AG04450 (cell line): ENCODE data around the gene RGL4. TPM values are rescaled to one million over a fixed set of nuclear protein-coding genes. Genes with fewer than 3 reads are reported as not detected.

Experiments used
- CTCF ChIA-PET: fragments of 300-600, 350-600 bp; formaldehyde crosslinking; extraction: SDS; loops from one replicate; lab custom pipeline; 2022; ENCODE audit warnings: antibody characterized with exemption, inconsistent platforms; lab: Charles Lee
- POLR2A ChIA-PET: fragments of 350-600 bp; formaldehyde crosslinking; extraction: SDS; loops from one replicate; lab custom pipeline; 2021; ENCODE audit warnings: antibody characterized with exemption, inconsistent platforms; lab: Yijun Ruan, JAX
- DNase-seq: peaks from one replicate; pipeline ENCODE4 v3.0.0-alpha.2; 2011; ENCODE audit warnings: low read depth, low spot score
- H3K27ac ChIP-seq: one replicate; pipeline ENCODE4 v1.5.1; 2012; ENCODE audit warnings: low read depth, low read length, control low read depth
- H3K27me3 ChIP-seq: one replicate; pipeline ENCODE4 v1.6.0; 2012; ENCODE audit warnings: low read length; ENCODE audit not compliant: control insufficient read depth, insufficient read depth
- H3K4me3 ChIP-seq: 2 replicates; pipeline ENCODE4 v1.5.1; 2011; ENCODE audit warnings: mild to moderate bottlenecking, low read depth, low read length, control low read depth
- H3K9me3 ChIP-seq: 2 replicates; pipeline ENCODE4 v1.5.1; 2012; ENCODE audit warnings: low read length; ENCODE audit not compliant: control insufficient read depth, insufficient read depth
- polyA plus RNA-seq: library from polyadenylated mRNA; depleted of rRNA; stranded (reverse); fragments of >200 nt; gene quantifications from 2 replicates; pipeline ENCODE4 v1.2.3, GENCODE V29; 2011
- TF ChIP-seq, protein P1 (sequence below): IDR thresholded peaks from 2 replicates; pipeline ENCODE4 v1.5.1; 2011; ENCODE audit warnings: low read depth, low read length, control low read depth, inconsistent platforms

RGL4 gene
- polyA plus RNA-seq, 1 experiment = not detected

- Histone ChIP-seq H3K27me3 (no peaks in the 10 kb centered on the region), H3K9me3 (no peaks in the 10 kb centered on the region; the same call in 1 of the 2 replicates), H3K27ac (no peak overlapping the region), H3K4me3 (no peak overlapping the region)
- TF ChIP-seq, protein P1, sequence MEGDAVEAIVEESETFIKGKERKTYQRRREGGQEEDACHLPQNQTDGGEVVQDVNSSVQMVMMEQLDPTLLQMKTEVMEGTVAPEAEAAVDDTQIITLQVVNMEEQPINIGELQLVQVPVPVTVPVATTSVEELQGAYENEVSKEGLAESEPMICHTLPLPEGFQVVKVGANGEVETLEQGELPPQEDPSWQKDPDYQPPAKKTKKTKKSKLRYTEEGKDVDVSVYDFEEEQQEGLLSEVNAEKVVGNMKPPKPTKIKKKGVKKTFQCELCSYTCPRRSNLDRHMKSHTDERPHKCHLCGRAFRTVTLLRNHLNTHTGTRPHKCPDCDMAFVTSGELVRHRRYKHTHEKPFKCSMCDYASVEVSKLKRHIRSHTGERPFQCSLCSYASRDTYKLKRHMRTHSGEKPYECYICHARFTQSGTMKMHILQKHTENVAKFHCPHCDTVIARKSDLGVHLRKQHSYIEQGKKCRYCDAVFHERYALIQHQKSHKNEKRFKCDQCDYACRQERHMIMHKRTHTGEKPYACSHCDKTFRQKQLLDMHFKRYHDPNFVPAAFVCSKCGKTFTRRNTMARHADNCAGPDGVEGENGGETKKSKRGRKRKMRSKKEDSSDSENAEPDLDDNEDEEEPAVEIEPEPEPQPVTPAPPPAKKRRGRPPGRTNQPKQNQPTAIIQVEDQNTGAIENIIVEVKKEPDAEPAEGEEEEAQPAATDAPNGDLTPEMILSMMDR = no peak
- ChIA-PET POLR2A (no interaction called here), CTCF (interaction anchor here (0.9 kb wide), 1 partner anchor 152 kb away, joined by 4 read pairs; no protein-coding TSS in a partner anchor)
- no peak for DNase-seq
Measured at GRCh38 chr22:23697031-23697970, 6.5 kb downstream of the RGL4 start.

- CTCF ChIA-PET = interaction anchor here (0.5 kb wide), 1 partner anchor 166 kb away, joined by 7 read pairs; no protein-coding TSS in a partner anchor
- Histone ChIP-seq H3K4me3 (no peak overlapping the region), H3K9me3 (no peaks in the 10 kb centered on the region; the same call in 1 of the 2 replicates)
Measured at GRCh38 chr22:23698094-23698493, 7.3 kb downstream of the RGL4 start.

DNA sequence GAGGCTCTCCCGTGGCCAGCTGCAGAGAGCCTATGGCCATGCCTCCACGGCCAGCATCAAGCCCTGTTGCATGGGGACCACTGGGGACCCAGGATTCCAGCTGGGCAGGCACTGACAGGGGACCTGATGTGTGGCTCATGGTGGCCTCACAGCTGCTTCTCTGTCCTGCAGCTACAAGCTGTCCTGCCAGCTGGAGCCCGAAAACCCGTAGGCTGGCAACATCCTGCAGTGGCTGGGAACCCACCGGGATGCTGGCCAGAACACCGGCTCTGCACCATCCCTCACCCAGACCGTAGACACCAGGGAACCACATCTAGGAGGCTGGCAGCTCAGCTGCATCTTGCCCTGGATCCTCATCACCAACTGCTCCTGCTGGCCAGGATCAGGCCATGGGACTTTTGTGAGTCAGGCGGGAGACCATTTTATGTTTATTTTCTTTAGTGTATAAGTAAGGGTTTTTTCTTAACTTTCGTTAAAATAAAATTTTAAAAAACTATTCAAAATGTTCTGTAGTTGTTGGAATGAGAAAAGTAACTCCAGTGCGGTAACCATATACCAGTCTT, 7.9 kb downstream of the RGL4 start:
- Histone ChIP-seq H3K4me3 (no peak overlapping the region), H3K27me3 (no peaks in the 10 kb centered on the region), H3K27ac (no peak overlapping the region), H3K9me3 (no peaks in the 10 kb centered on the region; the same call in 1 of the 2 replicates)
- CTCF ChIA-PET = interaction anchor here (0.5 to 1.0 kb wide), 2 partner anchors 151 to 165 kb away, joined by 5 to 7 read pairs; no protein-coding TSS in a partner anchor
- TF ChIP-seq, protein P1 = no peak
- POLR2A ChIA-PET = interaction anchor here (0.6 kb wide), 1 partner anchor 17 kb away, joined by 4 read pairs; no protein-coding TSS in a partner anchor
- DNase-seq = no peak

More at GRCh38 chr22:23698094-23698493, 7.3 kb downstream of the RGL4 start:
- POLR2A ChIA-PET = no interaction called here
- TF ChIP-seq, protein P1 = no peak
- DNase-seq = no peak
- Histone ChIP-seq H3K27ac (no peak overlapping the region), H3K27me3 (no peaks in the 10 kb centered on the region)

- Histone ChIP-seq H3K9me3 (no peaks in the 10 kb centered on the region), H3K27ac (no peak overlapping the region), H3K4me3 (no peak overlapping the region), H3K27me3 (no peaks in the 10 kb centered on the region)
- TF ChIP-seq, protein P1 = no peak
- POLR2A ChIA-PET = no interaction called here
- no peak for DNase-seq
- CTCF ChIA-PET = no interaction called here
Measured at GRCh38 chr22:23700706-23701105, 9.9 kb downstream of the RGL4 start.

GRCh38 chr22:23704062-23704461, 13.2 kb downstream of the RGL4 start:
- Histone ChIP-seq H3K9me3 (no peaks in the 10 kb centered on the region), H3K27me3 (no peaks in the 10 kb centered on the region), H3K4me3 (no peak overlapping the region), H3K27ac (no peak overlapping the region)
- ChIA-PET CTCF (no interaction called here), POLR2A (no interaction called here)
- TF ChIP-seq, protein P1 = no peak
- no peak for DNase-seq
